Panc1 (cell line): ENCODE measurements around the gene TMEM205.

ENCODE experiments used
- CTCF ChIP-seq: fragments of 450-650 bp; IDR thresholded peaks from 2 replicates; pipeline ENCODE4 v1.5.1; 2017; ENCODE audit warnings: mild to moderate bottlenecking
- POLR2AphosphoS5 ChIP-seq: IDR thresholded peaks from 2 replicates; pipeline ENCODE4 v1.6.1; 2012; ENCODE audit warnings: mild to moderate bottlenecking, low read depth, low read length, moderate library complexity
- SIN3A ChIP-seq: IDR thresholded peaks from 2 replicates; pipeline ENCODE4 v1.6.1; 2012; ENCODE audit warnings: low read depth, mild to moderate bottlenecking, low read length, moderate library complexity, borderline replicate concordance; ENCODE audit not compliant: insufficient read depth
- TCF7L2 ChIP-seq: IDR thresholded peaks from 2 replicates; pipeline ENCODE4 v1.6.1; 2011; ENCODE audit warnings: mild to moderate bottlenecking, low read depth, low read length, inconsistent platforms
- TF ChIP-seq, protein P1 (sequence below), 2 experiments: IDR thresholded peaks; 2 replicates each; pipeline ENCODE4 v1.6.1; 2011 to 2012; ENCODE audit warnings: low read depth in 2 of 2, control low read depth in 1 of 2, low read length in 1 of 2, mild to moderate bottlenecking in 1 of 2, moderate library complexity in 1 of 2; ENCODE audit not compliant: insufficient read depth in 1 of 2

DNA sequence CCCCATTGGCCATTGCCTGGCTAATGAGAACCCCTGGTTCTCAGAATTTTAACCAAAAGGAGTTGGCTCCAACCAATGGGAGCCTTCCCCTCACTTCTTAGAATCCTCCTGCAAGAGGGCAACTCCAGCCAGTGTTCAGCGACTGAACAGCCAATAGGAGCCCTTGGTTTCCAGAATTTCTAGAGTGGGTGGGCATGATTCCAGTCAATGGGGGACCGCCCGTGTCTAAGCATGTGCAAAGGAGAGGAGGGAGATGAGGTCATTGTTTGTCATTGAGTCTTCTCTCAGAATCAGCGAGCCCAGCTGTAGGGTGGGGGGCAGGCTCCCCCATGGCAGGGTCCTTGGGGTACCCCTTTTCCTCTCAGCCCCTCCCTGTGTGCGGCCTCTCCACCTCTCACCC is 18.9 kb upstream of the TMEM205 start:
- TF ChIP-seq CTCF (no peak), POLR2AphosphoS5 (no peak), SIN3A (no peak), TCF7L2 (no peak)
- TF ChIP-seq, protein P1, sequence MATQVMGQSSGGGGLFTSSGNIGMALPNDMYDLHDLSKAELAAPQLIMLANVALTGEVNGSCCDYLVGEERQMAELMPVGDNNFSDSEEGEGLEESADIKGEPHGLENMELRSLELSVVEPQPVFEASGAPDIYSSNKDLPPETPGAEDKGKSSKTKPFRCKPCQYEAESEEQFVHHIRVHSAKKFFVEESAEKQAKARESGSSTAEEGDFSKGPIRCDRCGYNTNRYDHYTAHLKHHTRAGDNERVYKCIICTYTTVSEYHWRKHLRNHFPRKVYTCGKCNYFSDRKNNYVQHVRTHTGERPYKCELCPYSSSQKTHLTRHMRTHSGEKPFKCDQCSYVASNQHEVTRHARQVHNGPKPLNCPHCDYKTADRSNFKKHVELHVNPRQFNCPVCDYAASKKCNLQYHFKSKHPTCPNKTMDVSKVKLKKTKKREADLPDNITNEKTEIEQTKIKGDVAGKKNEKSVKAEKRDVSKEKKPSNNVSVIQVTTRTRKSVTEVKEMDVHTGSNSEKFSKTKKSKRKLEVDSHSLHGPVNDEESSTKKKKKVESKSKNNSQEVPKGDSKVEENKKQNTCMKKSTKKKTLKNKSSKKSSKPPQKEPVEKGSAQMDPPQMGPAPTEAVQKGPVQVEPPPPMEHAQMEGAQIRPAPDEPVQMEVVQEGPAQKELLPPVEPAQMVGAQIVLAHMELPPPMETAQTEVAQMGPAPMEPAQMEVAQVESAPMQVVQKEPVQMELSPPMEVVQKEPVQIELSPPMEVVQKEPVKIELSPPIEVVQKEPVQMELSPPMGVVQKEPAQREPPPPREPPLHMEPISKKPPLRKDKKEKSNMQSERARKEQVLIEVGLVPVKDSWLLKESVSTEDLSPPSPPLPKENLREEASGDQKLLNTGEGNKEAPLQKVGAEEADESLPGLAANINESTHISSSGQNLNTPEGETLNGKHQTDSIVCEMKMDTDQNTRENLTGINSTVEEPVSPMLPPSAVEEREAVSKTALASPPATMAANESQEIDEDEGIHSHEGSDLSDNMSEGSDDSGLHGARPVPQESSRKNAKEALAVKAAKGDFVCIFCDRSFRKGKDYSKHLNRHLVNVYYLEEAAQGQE (IDR thresholded peaks at IDR 0.05; ENCODE audit: insufficient read depth in 1 of 2, low read depth in 2 of 2, low read length in 1 of 2) = no peak
